A549 (cell line): ENCODE results near the gene GPRIN3. TPM values are rescaled to one million over a fixed set of nuclear protein-coding genes. Genes with fewer than 3 reads are reported as not detected.
A peak's percentile ranks its signal among the peaks of the same experiment; 100 is the strongest.

ENCODE experiments used
- ATAC-seq, 2 experiments: fragments of 200-7000 bp in 1 of 2; fragments of >200 bp in 1 of 2; cut with Nextera tagmentation in 1 of 2; cut with Tn5 transposase in 1 of 2; 3 replicates each; pipeline versions ENCODE4 v1.8.0 to v1.9.1; 2018 to 2020; ENCODE audit warnings: mild to moderate bottlenecking in 1 of 2, moderate library complexity in 1 of 2
- CTCF ChIA-PET: fragments of 300-600 bp; sonication (Branson Sonifier 250); formaldehyde crosslinking; extraction: SDS; loops from one replicate; lab custom pipeline; 2021; ENCODE audit warnings: antibody characterized with exemption, inconsistent platforms; lab: Yijun Ruan, JAX
- POLR2A ChIA-PET: fragments of 350-600 bp; formaldehyde crosslinking; extraction: SDS; loops from one replicate; lab custom pipeline; 2021; ENCODE audit warnings: antibody characterized with exemption, inconsistent platforms; lab: Yijun Ruan, JAX
- DNase-seq, 2 experiments: peaks; one replicate each; pipeline versions ENCODE4 v3.0.0 to v3.0.0-alpha.2; 2011 to 2016; ENCODE audit warnings: low read depth in 1 of 2, low spot score in 1 of 2
- FAIRE-seq: peaks from 2 replicates; lab custom pipeline; 2011; peaks lifted over from hg19 to GRCh38; lab: Jason Lieb, UNC
- H3K27ac ChIP-seq, 2 experiments: fragments of >200 bp; sonication (Bioruptor Twin); formaldehyde crosslinking; 3 replicates each; pipeline ENCODE4 v1.5.1; 2016 to 2017
- H3K4me1 ChIP-seq: fragments of >200 bp; sonication (Bioruptor Twin); formaldehyde crosslinking; 3 replicates; pipeline ENCODE4 v1.6.1; 2016
- H3K4me2 ChIP-seq: fragments of >200 bp; sonication (Bioruptor Twin); formaldehyde crosslinking; 3 replicates; pipeline ENCODE4 v1.6.1; 2016
- H3K4me3 ChIP-seq: fragments of >200 bp; sonication (Bioruptor Twin); formaldehyde crosslinking; 3 replicates; pipeline ENCODE4 v1.5.1; 2016
- H3K9me3 ChIP-seq: fragments of >200 bp; sonication (Bioruptor Twin); formaldehyde crosslinking; 3 replicates; pipeline ENCODE4 v1.6.1; 2016
- BHLHE40 ChIP-seq: IDR thresholded peaks from 2 replicates; pipeline ENCODE4 v1.6.1; 2012; ENCODE audit warnings: low read depth, low read length, inconsistent platforms
- CBX2 ChIP-seq: fragments of 200-600 bp; sonication (generic); IDR thresholded peaks from 2 replicates; pipeline ENCODE4 v1.6.1; 2016; ENCODE audit warnings: low read depth, mild to moderate bottlenecking, borderline replicate concordance
- CBX8 ChIP-seq: fragments of 200-600 bp; sonication (generic); IDR thresholded peaks from 2 replicates; pipeline ENCODE4 v1.6.1; 2016
- CHD4 ChIP-seq: fragments of 200-600 bp; sonication (generic); IDR thresholded peaks from 2 replicates; pipeline ENCODE4 v1.6.1; 2016; ENCODE audit warnings: antibody characterized with exemption, mild to moderate bottlenecking, borderline replicate concordance
- EHMT2 ChIP-seq: fragments of 200-600 bp; sonication (generic); IDR thresholded peaks from 2 replicates; pipeline ENCODE4 v1.6.1; 2016; ENCODE audit warnings: antibody characterized with exemption, low read depth, mild to moderate bottlenecking, moderate library complexity
- ESRRA ChIP-seq: fragments of 150-350 bp; IDR thresholded peaks from 2 replicates; pipeline ENCODE4 v1.6.1; 2014; ENCODE audit warnings: mild to moderate bottlenecking, low read length, borderline replicate concordance
- FOSB ChIP-seq: fragments of 250-450 bp; sonication (Bioruptor Pico); IDR thresholded peaks from 2 replicates; pipeline ENCODE4 v1.5.0; 2020; ENCODE audit warnings: mild to moderate bottlenecking, moderate library complexity
- FOXS1 ChIP-seq: fragments of 250-450 bp; sonication (Bioruptor Pico); IDR thresholded peaks from 2 replicates; pipeline ENCODE4 v1.5.0; 2020; ENCODE audit warnings: mild to moderate bottlenecking, moderate library complexity
- GATA3 ChIP-seq: IDR thresholded peaks from 2 replicates; pipeline ENCODE4 v1.6.1; 2012; ENCODE audit warnings: borderline replicate concordance
- HEYL ChIP-seq: fragments of 250-450 bp; sonication (Bioruptor Pico); IDR thresholded peaks from 2 replicates; pipeline ENCODE4 v1.8.0; 2021; ENCODE audit warnings: mild to moderate bottlenecking, moderate library complexity
- HOXB13 ChIP-seq: fragments of 250-450 bp; sonication (Bioruptor Pico); IDR thresholded peaks from 2 replicates; pipeline ENCODE4 v1.5.0; 2020; ENCODE audit warnings: low read depth, mild to moderate bottlenecking, moderate library complexity
- MAFK ChIP-seq: fragments of 450-650 bp; IDR thresholded peaks from 2 replicates; pipeline ENCODE4 v1.6.1; 2014; ENCODE audit not compliant: partially characterized antibody
- MYC ChIP-seq: IDR thresholded peaks from 2 replicates; pipeline ENCODE4 v1.6.1; 2012; ENCODE audit warnings: mild to moderate bottlenecking, inconsistent platforms, low read length, improper control_type of control experiment, borderline replicate concordance
- POLR2AphosphoS2 ChIP-seq: conservative IDR thresholded peaks from 2 replicates; pipeline ENCODE4 v1.6.1; 2012; ENCODE audit warnings: low read length, improper control_type of control experiment, inconsistent platforms
- RAD21 ChIP-seq, 2 experiments: fragments of >200 bp in 1 of 2; sonication (Bioruptor Twin) in 1 of 2; formaldehyde crosslinking in 1 of 2; IDR thresholded peaks in 1 of 2; conservative IDR thresholded peaks in 1 of 2; 2 replicates in 1 of 2; 3 replicates in 1 of 2; pipeline ENCODE4 v1.6.1; 2012 to 2018; ENCODE audit warnings: inconsistent platforms in 1 of 2
- RARB ChIP-seq: fragments of 250-450 bp; sonication (Bioruptor Pico); IDR thresholded peaks from 2 replicates; pipeline ENCODE4 v1.8.0; 2021; ENCODE audit warnings: mild to moderate bottlenecking, moderate library complexity
- SMC3 ChIP-seq: fragments of >200 bp; sonication (Bioruptor Twin); formaldehyde crosslinking; IDR thresholded peaks from 3 replicates; pipeline ENCODE4 v1.6.1; 2018; ENCODE audit warnings: inconsistent platforms
- TFCP2L1 ChIP-seq: fragments of 250-450 bp; sonication (Bioruptor Pico); IDR thresholded peaks from 2 replicates; pipeline ENCODE4 v1.5.0; 2021; ENCODE audit warnings: mild to moderate bottlenecking
- TP53 ChIP-seq: fragments of 250-450 bp; sonication (Bioruptor Pico); IDR thresholded peaks from 2 replicates; pipeline ENCODE4 v1.5.0; 2021; ENCODE audit warnings: mild to moderate bottlenecking, moderate library complexity
- ZNF302 ChIP-seq: fragments of 250-450 bp; sonication (Bioruptor Pico); IDR thresholded peaks from 2 replicates; pipeline ENCODE4 v1.9.0; 2021; ENCODE audit warnings: inconsistent platforms, mild to moderate bottlenecking, moderate library complexity
- ZSCAN20 ChIP-seq: fragments of 250-450 bp; sonication (Bioruptor Pico); IDR thresholded peaks from 2 replicates; pipeline ENCODE4 v1.8.0; 2022; ENCODE audit warnings: mild to moderate bottlenecking, moderate library complexity
- WGBS: methylation state at CpG from one replicate; pipeline ENCODE4 v1.1.6; 2017; ENCODE audit errors: missing lambda C conversion rate; 5-methylcytosine and 5-hydroxymethylcytosine counted together
- polyA plus RNA-seq, 4 experiments: library from polyadenylated mRNA; depleted of rRNA in 3 of 4; stranded (reverse); fragments of >200 nt; fragmentation: RNase III in 1 of 4; extraction: RNeasy Plus Mini Kit Qiagen cat#74134 plus additional on column Dnase treatment in 1 of 4; gene quantifications; 2 replicates in 3 of 4; 3 replicates in 1 of 4; pipeline ENCODE4 v1.2.3, GENCODE V29; 2011 to 2017
- TF ChIP-seq, protein P1 (sequence below): IDR thresholded peaks from 2 replicates; pipeline ENCODE4 v1.6.1; 2012
- TF ChIP-seq, protein P2 (sequence below): fragments of 450-650 bp; IDR thresholded peaks from 2 replicates; pipeline ENCODE4 v1.6.1; 2014; ENCODE audit warnings: antibody characterized with exemption
- TF ChIP-seq, protein P3 (sequence below): fragments of 250-450 bp; sonication (Bioruptor Pico); IDR thresholded peaks from 2 replicates; pipeline ENCODE4 v1.5.0; 2021; ENCODE audit warnings: mild to moderate bottlenecking, moderate library complexity, borderline replicate concordance
- TF ChIP-seq, protein P4 (sequence below): IDR thresholded peaks from 2 replicates; pipeline ENCODE4 v1.6.1; 2012; ENCODE audit warnings: low read depth, borderline replicate concordance

Gene GPRIN3
- polyA plus RNA-seq, 2 of the 4 experiments (the other 2 are of a cell fraction): 6.8 to 18.7 TPM

- H3K4me3 ChIP-seq: no peak overlapping the region
- TF ChIP-seq CBX2 (no peak), RARB (CRISPR knock-in tag) (no peak), ESRRA (no peak), HEYL (CRISPR knock-in tag) (no peak), CHD4 (no peak), RAD21 (conservative IDR thresholded peaks at IDR 0.05 in 1 of 2, IDR thresholded peaks at IDR 0.05 in 1 of 2) (no peak), SMC3 (no peak), POLR2AphosphoS2 (no peak), TFCP2L1 (no peak), EHMT2 (no peak), TP53 (CRISPR knock-in tag) (no peak)
- TF ChIP-seq, protein P1, sequence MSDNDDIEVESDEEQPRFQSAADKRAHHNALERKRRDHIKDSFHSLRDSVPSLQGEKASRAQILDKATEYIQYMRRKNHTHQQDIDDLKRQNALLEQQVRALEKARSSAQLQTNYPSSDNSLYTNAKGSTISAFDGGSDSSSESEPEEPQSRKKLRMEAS: no peak
- TF ChIP-seq, protein P2, sequence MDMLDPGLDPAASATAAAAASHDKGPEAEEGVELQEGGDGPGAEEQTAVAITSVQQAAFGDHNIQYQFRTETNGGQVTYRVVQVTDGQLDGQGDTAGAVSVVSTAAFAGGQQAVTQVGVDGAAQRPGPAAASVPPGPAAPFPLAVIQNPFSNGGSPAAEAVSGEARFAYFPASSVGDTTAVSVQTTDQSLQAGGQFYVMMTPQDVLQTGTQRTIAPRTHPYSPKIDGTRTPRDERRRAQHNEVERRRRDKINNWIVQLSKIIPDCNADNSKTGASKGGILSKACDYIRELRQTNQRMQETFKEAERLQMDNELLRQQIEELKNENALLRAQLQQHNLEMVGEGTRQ: no peak
- CTCF ChIA-PET: interaction anchor here (1.5 kb wide), 1 partner anchor 17 kb away, joined by 4 read pairs; no protein-coding TSS in a partner anchor
- FAIRE-seq (no peak), ATAC-seq (peak in 1 of 2 experiments; percentile 33; a peak in 2 of 6 replicates), DNase-seq (no peak)
- H3K4me2 ChIP-seq: no peak overlapping the region
- 64% methylated on average over 5 of the region's 5 CpGs for WGBS
- H3K4me1 ChIP-seq: peaks cover 23% of the 10 kb centered on the region; the same call in 2 of the 3 replicates
- H3K27ac ChIP-seq: no peak overlapping the region
- POLR2A ChIA-PET: no interaction called here
- no peaks in the 10 kb centered on the region for H3K9me3 ChIP-seq
These were observed 64.5 kb downstream of the GPRIN3 start for GRCh38 chr4:89242864-89243732.

DNA sequence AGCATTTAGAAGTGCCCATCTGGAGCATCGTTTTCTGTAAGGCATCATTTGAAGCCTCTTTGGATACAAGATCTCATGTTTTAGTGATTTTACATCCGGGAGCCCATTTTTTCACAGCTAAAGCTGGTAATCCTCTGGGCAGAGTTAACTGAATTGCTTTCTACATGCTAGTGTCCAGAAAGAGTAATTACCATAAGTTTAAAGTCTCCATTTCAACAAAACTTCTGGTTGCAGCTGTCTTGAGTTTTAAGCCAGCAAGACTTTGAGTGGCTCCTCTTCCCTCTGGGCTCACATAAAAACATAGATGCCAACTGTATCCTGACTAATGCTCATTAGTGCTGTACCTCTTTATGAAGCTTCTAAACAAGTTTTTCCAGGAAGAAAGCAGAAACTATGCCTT, 65.4 kb downstream of the GPRIN3 start:
- WGBS: 47% methylated on average over 2 of the region's 2 CpGs
- FAIRE-seq: no peak
- no peak overlapping the region for H3K4me3 ChIP-seq
- H3K4me1 ChIP-seq: peaks cover 23% of the 10 kb centered on the region; the same call in 2 of the 3 replicates
- TF ChIP-seq, protein P3, sequence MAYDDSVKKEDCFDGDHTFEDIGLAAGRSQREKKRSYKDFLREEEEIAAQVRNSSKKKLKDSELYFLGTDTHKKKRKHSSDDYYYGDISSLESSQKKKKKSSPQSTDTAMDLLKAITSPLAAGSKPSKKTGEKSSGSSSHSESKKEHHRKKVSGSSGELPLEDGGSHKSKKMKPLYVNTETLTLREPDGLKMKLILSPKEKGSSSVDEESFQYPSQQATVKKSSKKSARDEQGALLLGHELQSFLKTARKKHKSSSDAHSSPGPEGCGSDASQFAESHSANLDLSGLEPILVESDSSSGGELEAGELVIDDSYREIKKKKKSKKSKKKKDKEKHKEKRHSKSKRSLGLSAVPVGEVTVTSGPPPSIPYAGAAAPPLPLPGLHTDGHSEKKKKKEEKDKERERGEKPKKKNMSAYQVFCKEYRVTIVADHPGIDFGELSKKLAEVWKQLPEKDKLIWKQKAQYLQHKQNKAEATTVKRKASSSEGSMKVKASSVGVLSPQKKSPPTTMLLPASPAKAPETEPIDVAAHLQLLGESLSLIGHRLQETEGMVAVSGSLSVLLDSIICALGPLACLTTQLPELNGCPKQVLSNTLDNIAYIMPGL (CRISPR knock-in tag): no peak
- no peak for TF ChIP-seq EHMT2
- no peak for TF ChIP-seq CBX8
- TF ChIP-seq BHLHE40: no peak
- TF ChIP-seq, protein P4, sequence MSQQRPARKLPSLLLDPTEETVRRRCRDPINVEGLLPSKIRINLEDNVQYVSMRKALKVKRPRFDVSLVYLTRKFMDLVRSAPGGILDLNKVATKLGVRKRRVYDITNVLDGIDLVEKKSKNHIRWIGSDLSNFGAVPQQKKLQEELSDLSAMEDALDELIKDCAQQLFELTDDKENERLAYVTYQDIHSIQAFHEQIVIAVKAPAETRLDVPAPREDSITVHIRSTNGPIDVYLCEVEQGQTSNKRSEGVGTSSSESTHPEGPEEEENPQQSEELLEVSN: no peak
- no peak for DNase-seq
- no peak for ATAC-seq
- H3K27ac ChIP-seq: no peak overlapping the region
- ChIA-PET POLR2A (no interaction called here), CTCF (interaction anchor here (1.5 kb wide), 1 partner anchor 16 kb away, joined by 4 read pairs; no protein-coding TSS in a partner anchor)
- H3K9me3 ChIP-seq: no peaks in the 10 kb centered on the region
- no peak overlapping the region for H3K4me2 ChIP-seq

GRCh38 chr4:89230271-89230670, 77.3 kb downstream of the GPRIN3 start:
- no peak for TF ChIP-seq MAFK
- TF ChIP-seq MYC: no peak
- TF ChIP-seq FOXS1: no peak
- no peak for TF ChIP-seq RARB (CRISPR knock-in tag)
- no peak for TF ChIP-seq GATA3
- no peak for TF ChIP-seq ZNF302 (CRISPR knock-in tag)
- TF ChIP-seq, protein P1: no peak
- no peak for TF ChIP-seq ZSCAN20 (CRISPR knock-in tag)
- TF ChIP-seq CBX2: no peak
- TF ChIP-seq HOXB13 (CRISPR knock-in tag): no peak
- TF ChIP-seq FOSB (CRISPR knock-in tag): no peak
- no peak for TF ChIP-seq TP53 (CRISPR knock-in tag)
- ATAC-seq: no peak
- no peak overlapping the region for H3K4me2 ChIP-seq
- no peaks in the 10 kb centered on the region for H3K9me3 ChIP-seq
- POLR2A ChIA-PET: no interaction called here
- H3K4me3 ChIP-seq: no peak overlapping the region
- CTCF ChIA-PET: no interaction called here
- H3K27ac ChIP-seq: no peak overlapping the region
- H3K4me1 ChIP-seq: peaks cover 4% of the 10 kb centered on the region; the same call in 1 of the 3 replicates
- WGBS: 94% methylated on average over 3 of the region's 3 CpGs
- no peak for FAIRE-seq
- no peak for DNase-seq
